ENCODE results near the gene GPSM3.

Gene GPSM3

DNA sequence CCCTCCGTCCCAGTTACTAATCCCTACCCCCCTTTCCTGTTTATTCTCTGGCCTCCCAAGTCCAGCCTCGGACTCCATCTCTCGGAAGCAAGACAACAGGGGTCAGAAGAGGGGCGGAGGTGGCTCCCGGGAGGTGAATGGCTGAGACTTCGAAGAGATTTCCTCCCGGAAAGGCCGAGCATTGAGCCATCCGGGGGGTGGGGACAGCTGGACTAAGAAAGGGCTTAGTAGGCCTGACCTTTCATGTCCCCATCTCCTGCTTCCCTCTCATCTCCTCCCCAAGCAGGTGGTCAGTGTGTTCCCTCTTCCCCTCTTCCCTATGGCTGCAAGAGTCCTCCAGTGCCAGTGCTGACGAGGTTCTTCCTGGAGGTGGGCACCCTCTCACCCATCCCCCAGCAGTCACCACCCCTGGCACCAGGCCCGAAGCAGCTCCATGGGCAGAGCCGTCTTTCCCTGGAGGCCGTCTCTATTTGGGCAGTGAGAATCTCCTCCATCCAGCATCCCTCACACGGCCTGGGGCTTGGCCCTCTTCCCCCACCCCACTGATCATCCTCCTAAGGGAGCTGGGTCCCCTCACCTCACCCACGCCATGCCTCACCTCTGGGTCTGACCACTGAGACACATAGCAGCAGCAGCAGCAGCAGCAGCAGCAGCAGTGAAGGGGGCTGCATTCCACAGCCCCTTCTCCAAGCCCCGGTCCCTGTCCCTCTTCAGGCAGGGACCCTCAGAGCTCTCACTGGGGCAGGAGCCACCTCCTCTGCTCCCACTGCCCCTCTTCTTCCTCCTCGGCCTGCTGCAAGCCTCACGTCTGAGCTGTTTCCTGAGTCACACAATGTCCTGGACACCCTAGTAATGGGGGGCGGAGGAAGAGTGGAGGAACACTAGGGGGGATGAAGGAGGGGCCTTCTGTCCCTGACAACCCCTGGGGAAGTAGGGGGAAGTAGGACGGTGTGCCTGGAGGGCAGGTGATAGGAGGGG lies 31.1 kb upstream of the GPSM3 start, which contains the start of gene NOTCH4:
Gene NOTCH4, minus strand, starts transcription at position 810 of the 978 bp plus-strand sequence. Its CDS starts 139 bp downstream, at position 671.
- no peak within 1 kb of the TSS for H3K4me3 ChIP-seq (replicated peaks in 1 of 2; ENCODE audit: low read depth in 2 of 2, low read length in 2 of 2)
- TF ChIP-seq, protein P1, sequence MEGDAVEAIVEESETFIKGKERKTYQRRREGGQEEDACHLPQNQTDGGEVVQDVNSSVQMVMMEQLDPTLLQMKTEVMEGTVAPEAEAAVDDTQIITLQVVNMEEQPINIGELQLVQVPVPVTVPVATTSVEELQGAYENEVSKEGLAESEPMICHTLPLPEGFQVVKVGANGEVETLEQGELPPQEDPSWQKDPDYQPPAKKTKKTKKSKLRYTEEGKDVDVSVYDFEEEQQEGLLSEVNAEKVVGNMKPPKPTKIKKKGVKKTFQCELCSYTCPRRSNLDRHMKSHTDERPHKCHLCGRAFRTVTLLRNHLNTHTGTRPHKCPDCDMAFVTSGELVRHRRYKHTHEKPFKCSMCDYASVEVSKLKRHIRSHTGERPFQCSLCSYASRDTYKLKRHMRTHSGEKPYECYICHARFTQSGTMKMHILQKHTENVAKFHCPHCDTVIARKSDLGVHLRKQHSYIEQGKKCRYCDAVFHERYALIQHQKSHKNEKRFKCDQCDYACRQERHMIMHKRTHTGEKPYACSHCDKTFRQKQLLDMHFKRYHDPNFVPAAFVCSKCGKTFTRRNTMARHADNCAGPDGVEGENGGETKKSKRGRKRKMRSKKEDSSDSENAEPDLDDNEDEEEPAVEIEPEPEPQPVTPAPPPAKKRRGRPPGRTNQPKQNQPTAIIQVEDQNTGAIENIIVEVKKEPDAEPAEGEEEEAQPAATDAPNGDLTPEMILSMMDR (IDR thresholded peaks at IDR 0.05; ENCODE audit: low read depth, low read length), result no peak
- DNase-seq (ENCODE audit: low read depth in 2 of 2), result no peak

DNA sequence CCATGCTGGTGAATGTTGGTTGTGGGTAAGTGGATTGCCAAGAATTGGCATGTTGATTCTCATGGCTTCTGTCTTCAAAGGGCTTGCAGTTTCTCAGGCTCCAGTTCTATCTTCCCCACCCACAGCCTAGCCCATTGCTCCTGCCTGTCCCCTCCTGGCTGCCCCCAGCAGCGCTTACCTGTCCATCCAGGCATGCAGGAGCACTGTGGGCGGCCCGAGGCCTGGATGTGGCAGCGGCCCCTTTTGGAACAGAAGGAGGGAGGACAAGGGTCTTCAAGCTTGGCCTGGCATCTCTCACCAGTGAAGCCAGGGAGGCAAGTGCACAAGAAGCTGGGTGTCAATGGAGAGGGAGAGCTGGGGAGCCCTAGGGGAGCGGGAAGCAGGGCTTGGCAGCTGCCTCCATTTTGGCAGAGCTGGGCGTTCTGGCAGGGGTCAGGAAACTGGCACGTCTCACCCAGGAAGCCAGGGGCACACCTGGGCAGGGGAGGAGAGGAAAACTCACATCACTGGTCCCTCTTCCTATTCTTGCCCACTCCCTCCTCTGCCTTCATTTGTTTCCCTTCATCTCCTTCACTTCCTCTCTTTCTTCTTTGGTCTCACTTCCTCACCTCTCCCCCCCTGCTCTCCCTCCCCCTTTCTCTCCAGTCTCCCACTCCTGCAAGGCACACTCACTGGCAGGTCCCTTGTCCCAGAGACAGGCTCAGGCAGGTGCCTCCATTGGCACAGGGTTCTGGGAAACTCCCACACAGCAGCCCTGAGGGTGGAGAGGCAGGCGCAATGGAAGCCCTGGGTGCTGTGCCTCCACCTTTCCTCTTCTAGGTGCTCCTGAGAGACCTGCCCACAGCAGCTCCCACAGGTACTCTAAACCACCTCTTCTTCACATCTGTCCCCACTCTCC lies 30.1 kb upstream of the GPSM3 start:
- no peak overlapping the region for H3K4me3 ChIP-seq (replicated peaks in 1 of 2; ENCODE audit: low read depth in 2 of 2, low read length in 2 of 2)
- TF ChIP-seq, protein P1 (IDR thresholded peaks at IDR 0.05; ENCODE audit: low read depth, low read length), result no peak
- no peak for DNase-seq (ENCODE audit: low read depth in 2 of 2)

DNA sequence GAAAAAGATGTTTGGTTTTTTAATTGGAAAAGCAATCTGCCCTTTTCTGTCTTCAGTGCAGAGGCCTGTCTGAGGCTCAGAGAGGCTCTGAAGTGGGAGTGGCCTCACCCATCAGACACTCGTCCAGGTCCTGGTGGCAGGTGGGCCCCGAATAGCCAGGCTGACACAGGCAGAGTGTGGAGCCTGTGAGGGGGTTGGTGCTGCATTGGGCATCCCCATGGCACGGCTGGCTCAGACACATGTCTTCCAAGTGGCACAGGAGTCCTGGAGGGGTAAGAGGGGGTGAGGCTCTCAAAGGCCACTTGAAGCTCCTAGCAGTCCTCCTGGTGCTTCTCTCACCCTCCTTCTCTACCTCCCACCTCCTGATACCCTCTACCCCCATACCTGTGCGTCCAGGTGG lies 27.6 kb upstream of the GPSM3 start:
- H3K4me3 ChIP-seq (replicated peaks in 1 of 2; ENCODE audit: low read depth in 2 of 2, low read length in 2 of 2), result no peak overlapping the region
- DNase-seq (ENCODE audit: low read depth in 2 of 2), result no peak
- TF ChIP-seq, protein P1 (IDR thresholded peaks at IDR 0.05; ENCODE audit: low read depth, low read length), result no peak

DNA sequence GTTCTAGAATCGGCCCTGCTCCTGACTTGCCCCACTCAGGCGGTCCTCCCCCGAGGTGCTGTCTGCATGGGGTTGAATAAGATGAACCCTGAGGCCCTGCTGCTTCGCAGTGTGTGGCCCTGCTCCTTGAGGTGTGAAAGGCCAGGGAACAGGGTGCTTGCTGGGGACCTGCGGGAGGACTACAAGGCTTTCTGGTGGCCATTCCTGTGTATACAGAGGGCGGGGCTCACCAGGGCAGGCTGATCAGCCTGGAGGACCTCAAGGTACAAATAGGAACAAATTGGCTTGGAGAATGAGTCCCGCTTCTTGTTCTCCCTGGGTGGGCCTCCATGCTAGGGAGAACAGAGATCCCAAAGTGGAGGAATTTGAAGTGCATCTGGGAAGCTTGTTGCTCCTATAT lies 25.7 kb upstream of the GPSM3 start:
- DNase-seq (ENCODE audit: low read depth in 2 of 2), result no peak
- H3K4me3 ChIP-seq (replicated peaks in 1 of 2; ENCODE audit: low read depth in 2 of 2, low read length in 2 of 2), result no peak overlapping the region
- TF ChIP-seq, protein P1 (IDR thresholded peaks at IDR 0.05; ENCODE audit: low read depth, low read length), result no peak

DNA sequence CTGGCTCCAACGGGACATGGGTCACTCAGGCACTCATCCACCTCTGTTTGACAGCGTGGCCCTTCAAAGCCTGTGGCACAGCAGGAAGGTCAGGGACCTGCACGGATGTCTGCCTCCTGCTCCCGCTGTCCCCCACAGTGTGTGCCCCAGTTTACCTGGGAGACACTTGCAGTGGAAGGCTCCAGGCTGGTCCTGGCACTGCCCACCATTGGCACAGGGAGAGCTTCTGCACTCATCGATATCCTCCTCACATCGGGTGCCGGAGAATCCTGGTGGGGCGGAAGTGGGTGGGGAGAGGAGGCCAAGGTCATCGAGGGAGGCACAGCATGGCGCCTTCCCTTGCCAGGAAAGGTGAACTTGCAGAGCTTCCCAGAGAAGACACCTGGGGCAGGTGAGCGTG lies 24.6 kb upstream of the GPSM3 start:
- TF ChIP-seq, protein P1 (IDR thresholded peaks at IDR 0.05; ENCODE audit: low read depth, low read length), result no peak
- no peak overlapping the region for H3K4me3 ChIP-seq (replicated peaks in 1 of 2; ENCODE audit: low read depth in 2 of 2, low read length in 2 of 2)
- DNase-seq (ENCODE audit: low read depth in 2 of 2), result no peak

DNA sequence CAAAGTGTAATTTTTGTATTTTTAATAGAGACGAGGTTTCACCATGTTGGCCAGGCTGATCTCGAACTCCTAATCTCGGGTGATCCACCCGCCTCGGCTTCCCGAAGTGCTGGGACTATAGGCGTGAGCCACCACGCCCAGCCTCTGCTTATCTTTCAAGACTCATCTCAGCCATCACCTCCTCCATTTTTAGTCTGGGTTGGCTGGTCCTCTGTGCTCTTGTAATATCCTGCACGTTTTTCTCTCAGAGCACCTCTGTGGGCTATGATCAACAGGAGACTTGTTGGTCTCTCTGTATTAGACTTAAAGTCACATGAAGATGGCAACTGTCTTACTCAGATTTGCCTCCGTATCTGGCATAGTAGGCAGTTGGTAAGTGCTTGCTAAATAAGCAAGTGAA lies 23.8 kb upstream of the GPSM3 start:
- TF ChIP-seq, protein P1 (IDR thresholded peaks at IDR 0.05; ENCODE audit: low read depth, low read length), result no peak
- H3K4me3 ChIP-seq (replicated peaks in 1 of 2; ENCODE audit: low read depth in 2 of 2, low read length in 2 of 2), result no peak overlapping the region
- DNase-seq (ENCODE audit: low read depth in 2 of 2), result no peak

Measured in cardiac fibroblast (primary cell).